Stimulated activated CD8-positive, alpha-beta memory T cell treated with anti-CD3 and anti-CD28 coated beads, Interleukin-7, amount 100 ng/mL, for 4 hours (primary cell): Measurements from ENCODE around the gene OR2F2.

Experiments used
- DNase-seq, 2 donors: peaks; one replicate each; pipeline ENCODE4 v3.0.0-alpha.2; 2020; ENCODE audit warnings: low read depth in 2 of 2

The OR2F2 gene

GRCh38 chr7:143914938-143915652 is 19.9 kb upstream of the OR2F2 start:
- no peak for DNase-seq

DNA sequence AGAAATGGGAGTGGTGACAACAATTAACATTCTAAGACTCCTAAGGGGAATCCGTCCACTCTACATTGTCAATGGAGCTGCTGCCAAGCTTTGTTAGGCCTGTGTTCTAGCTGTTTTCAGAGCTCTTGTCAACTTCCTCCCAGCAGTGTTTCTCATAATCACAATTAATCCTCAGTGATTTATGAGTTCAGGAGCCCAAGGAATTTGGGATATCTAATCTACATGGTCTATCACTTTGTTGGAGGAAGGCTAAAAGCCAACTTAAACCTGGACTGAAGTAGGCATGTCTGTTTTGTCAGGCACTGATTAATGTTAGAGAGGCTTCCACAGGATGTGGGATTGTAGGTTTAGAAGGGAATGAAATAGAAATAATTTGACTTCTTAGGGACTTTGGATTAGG is 10.2 kb upstream of the OR2F2 start:
- DNase-seq = no peak

GRCh38 chr7:143929224-143929920 is 5.7 kb upstream of the OR2F2 start:
- no peak for DNase-seq

GRCh38 chr7:143931739-143932138 is 3.3 kb upstream of the OR2F2 start:
- DNase-seq = no peak

- DNase-seq = no peak
Measured at GRCh38 chr7:143936087-143937009, 1.3 kb downstream of the OR2F2 start.

DNA sequence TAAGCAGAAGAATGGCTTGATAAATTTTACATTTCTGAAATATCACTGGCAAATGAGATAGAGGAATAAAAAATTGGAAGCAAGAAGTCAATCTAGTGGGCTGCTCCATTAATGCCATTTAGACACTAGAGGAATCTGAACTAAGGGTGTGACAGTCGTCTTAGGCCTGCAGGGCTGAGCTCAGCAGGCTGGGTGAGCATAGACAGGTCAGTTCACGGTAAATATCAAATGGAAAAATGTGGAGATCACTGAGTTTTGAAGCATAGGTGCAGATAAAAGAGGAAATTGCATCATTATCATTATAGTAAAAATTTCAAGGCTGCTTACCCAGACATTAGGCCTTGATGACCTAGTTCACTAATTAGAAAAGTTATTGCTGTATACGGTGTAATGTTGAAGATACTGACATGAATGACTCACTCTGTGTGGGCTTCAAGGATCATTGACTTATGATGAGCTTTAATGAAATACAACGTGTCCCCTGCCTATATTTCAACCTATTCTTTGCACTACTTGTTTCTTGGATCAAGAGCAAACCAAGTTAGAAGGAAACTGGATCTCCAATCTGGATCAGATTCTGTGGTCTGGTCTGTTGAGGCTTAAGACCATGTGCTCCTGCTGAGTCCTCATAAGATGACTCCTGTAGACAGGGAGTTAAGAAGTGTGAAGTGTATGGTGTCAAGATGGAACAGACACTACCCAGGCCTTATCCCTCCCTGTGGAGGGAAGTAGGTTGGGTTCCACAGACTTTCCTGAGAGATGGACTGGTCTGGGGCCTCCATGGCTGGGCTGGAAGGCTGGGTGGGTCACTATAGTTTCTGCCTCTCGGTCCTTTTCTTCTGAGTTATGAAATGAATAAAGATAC is 3.6 kb downstream of the OR2F2 start:
- DNase-seq = no peak

- no peak for DNase-seq
Measured at GRCh38 chr7:143945423-143945822, 10.4 kb downstream of the OR2F2 start.

- no peak for DNase-seq
Measured at GRCh38 chr7:143947111-143947510, 12.1 kb downstream of the OR2F2 start.

DNA sequence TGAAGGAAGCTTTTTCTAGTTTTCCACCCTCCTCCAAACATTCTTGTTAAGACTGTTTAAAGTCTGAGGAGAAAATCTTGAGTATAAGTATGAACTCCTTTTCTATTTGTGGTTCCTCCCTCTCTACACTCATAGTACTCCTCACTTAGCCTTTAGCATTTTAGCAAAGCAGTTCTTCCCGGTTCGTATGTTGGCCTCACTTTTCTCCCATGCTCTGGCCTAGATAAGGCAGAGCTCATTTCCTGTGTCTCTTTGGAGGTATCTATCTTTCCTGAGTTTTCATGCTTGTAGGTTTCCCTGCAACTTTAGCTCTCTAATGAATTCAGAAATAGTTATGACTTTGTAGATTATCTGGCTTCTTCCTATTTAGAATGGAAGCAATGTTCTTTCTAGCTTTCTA is 13.7 kb downstream of the OR2F2 start:
- DNase-seq = no peak

GRCh38 chr7:143953421-143953820 is 18.4 kb downstream of the OR2F2 start:
- DNase-seq = no peak

- DNase-seq = no peak
Measured at GRCh38 chr7:143954135-143954534, 19.1 kb downstream of the OR2F2 start.

- DNase-seq = no peak
Measured at GRCh38 chr7:143954544-143954943, 19.5 kb downstream of the OR2F2 start, which contains the start of gene OR2F1. Gene OR2F1, plus strand, starts transcription at chr7:143954844. Its CDS starts 5,127 bp downstream, at chr7:143959971.

DNA sequence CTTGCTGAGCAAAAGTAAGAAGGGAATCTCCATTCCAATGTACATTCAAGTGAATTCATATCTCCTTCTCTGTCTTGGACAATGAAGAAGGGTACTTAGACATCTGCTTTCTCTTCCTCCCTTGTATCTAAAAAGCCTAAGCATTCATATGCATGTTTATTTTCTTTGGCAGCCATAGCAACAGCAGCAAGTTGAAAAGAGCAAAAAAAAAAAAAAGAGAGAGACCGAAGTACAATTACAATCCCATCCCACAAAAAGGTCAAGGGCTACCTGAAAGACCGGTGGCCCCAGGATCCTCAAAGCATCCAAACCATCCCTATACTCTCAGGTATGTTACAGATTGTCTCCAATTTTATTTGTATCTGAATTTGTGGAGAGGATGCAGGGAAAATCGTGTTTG is 23.7 kb downstream of the OR2F2 start:
- DNase-seq = no peak

DNA sequence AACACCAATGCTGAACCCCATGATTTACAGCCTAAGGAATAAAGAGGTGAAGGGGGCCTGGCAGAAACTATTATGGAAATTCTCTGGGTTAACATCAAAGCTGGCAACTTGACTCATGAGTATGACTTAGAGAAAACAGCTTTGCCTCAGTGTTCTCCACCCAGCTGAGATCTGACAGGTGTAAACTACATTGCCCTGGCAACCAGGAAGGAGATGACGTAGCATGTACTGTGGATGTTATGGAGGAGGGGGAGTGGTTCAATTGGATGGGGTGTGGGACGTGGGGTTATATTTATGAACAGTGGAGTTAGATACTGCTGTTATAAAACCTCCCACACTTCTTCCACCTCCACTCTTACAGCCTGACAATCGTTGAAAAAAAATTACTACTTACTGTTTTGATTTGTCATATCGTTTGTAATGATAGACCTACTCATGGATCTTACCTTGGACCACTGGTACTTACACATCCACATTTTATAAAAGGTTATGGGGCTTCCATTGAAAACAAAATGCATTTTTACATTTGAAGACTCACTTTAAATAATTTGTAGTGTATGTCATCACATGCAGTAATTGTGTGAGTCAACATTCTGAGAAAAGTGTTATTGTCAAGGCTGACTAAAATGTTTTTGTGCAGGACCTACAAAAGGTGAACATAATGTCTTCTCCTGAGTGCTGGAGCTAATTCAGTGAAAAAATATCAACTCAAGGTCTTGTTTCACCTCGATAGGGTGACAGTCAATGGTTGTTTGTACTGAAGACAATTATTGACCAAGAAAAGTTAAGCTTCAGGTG is 26.0 kb downstream of the OR2F2 start:
- no peak for DNase-seq

GRCh38 chr7:143965280-143965679 is 30.2 kb downstream of the OR2F2 start:
- no peak for DNase-seq

DNA sequence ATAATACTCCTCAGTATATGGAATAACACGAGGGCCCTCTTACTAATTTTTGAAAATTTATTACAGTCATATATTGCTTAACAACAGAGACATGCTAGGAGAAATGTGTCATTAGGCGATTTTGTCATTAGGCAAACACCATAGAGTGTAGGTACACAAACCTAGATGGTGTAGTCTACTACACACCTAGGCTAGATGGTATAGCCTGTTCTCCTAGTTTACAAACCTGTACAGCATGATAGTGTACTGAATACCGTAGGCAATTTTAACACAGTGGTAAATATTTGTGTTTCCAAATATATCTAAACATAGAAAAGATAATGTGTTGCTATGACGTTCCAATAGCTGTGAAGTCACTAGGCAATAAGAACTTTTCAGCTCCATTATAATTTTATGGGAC is 32.4 kb downstream of the OR2F2 start:
- no peak for DNase-seq

DNA sequence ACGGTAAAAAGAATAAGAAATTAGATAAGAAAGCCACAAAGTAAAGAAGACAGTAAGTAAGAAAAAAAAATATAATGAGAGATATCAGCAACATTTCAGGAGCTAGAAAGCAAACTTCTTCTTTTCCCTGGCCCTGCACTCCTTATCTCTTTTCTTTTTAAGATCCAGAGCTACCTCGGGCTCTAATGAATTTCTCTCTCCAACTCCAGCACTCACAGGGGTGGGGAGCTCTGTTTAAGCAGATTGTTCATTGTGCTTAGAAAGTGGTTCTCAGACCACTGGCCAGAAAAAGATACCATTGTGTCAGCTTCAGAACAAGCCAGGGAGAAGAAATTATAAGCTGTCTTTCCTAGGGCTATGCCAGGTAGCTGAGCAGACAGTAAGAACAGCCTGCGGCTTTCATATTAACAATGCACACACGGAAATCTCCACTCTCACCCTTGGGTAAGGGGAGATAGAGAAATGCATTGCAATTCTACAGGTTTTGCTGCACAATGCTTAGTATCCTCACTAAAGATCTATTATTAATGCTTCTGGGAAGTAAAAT is 38.9 kb downstream of the OR2F2 start:
- no peak for DNase-seq

DNA sequence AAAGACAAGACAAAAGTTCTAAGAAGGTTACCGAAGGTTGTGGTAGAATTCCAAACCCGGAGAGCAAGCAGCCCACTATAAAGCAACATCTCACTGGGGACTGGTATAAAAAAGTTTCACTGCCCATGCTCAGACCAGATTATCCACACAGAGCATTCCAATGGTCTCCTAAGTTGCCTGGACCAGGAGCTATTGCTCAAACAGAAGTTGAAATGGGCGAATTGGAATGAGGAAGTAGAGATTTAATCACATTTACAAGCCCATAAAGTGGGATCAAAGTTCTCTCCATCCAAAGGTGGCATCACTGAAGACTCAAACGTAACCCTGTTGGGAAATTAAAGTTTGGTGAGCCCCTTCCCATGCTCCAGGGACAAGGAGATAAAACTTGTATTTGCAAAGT is 39.4 kb downstream of the OR2F2 start:
- no peak for DNase-seq

DNA sequence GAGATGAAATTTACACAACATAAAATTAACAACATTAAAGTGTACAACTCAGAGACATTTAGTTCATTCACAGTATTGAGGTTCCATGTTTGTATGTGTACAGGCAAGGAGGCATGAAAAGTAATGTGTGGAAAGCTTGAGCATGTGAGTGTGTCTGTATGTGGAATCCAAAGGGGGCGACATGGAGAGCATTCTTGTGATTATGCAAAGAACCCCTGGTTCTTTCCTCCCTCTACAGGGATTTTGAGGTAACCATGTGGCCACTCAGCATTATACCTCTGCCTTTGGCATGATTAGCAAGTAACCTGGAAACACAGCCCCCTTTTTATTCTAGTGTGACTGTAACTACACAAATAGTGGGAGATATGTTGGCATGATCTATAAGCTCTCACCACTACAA is 40.6 kb downstream of the OR2F2 start:
- DNase-seq = no peak

GRCh38 chr7:143978585-143978984 is 43.6 kb downstream of the OR2F2 start:
- no peak for DNase-seq
